Breast epithelium (tissue), 4 donors: ENCODE data around the gene AHDC1. TPM values are rescaled to one million over a fixed set of nuclear protein-coding genes. Genes with fewer than 3 reads are reported as not detected.

Experiments used
- DNase-seq, 2 donors: peaks; one replicate each; pipeline ENCODE4 v3.0.0-alpha.2; 2019; ENCODE audit warnings: low spot score in 2 of 2
- H3K27ac ChIP-seq, 2 donors: fragments of 200-600 bp; sonication (generic) in 1 of 2; one replicate each; pipeline ENCODE4 v1.5.1; 2016 to 2019; ENCODE audit warnings: mild to moderate bottlenecking in 1 of 2
- H3K27me3 ChIP-seq, 2 donors: fragments of 200-600 bp; sonication (generic) in 1 of 2; one replicate each; pipeline versions ENCODE4 v1.5.1 to v1.6.0; 2017 to 2019; ENCODE audit warnings: control low read depth in 1 of 2, mild to moderate bottlenecking in 1 of 2
- H3K36me3 ChIP-seq: fragments of 200-600 bp; one replicate; pipeline ENCODE4 v1.5.1; 2019
- H3K4me1 ChIP-seq, 2 donors: fragments of 200-600 bp; sonication (generic); one replicate each; pipeline ENCODE4 v1.5.1; 2016 to 2019; ENCODE audit warnings: control low read depth in 1 of 2
- H3K4me3 ChIP-seq, 3 donors: fragments of 200-600 bp; sonication (generic); 1 replicate in 2 of 3; 2 replicates in 1 of 3; pipeline ENCODE4 v1.5.1; 2016 to 2019; ENCODE audit warnings: mild to moderate bottlenecking in 3 of 3, moderate library complexity in 2 of 3
- H3K9me3 ChIP-seq, 2 donors: fragments of 200-600 bp; sonication (generic) in 1 of 2; one replicate each; pipeline ENCODE4 v1.5.1; 2016 to 2019; ENCODE audit warnings: control low read depth in 1 of 2
- POLR2A ChIP-seq: fragments of 450-650 bp; IDR thresholded peaks from one replicate; pipeline ENCODE4 v1.6.1; 2016; ENCODE audit warnings: antibody characterized with exemption, mild to moderate bottlenecking, moderate library complexity
- POLR2AphosphoS5 ChIP-seq, 3 donors: sonication (generic); formaldehyde crosslinking; IDR thresholded peaks; one replicate each; pipeline ENCODE4 v1.6.1; 2017; ENCODE audit warnings: antibody characterized with exemption in 3 of 3
- intact Hi-C: fragments of 100-400 bp; cut with DNase I; formaldehyde crosslinking; loops from one replicate; pipeline ENCODE4 v1.15.1; 2023; ENCODE audit warnings: low total_unique reads
- total RNA-seq, 3 donors: library from RNA; depleted of rRNA; stranded (reverse); fragments of >200 nt; gene quantifications; one replicate each; pipeline ENCODE4 v1.1.0, GENCODE V29; 2016
- TF ChIP-seq, protein P1 (sequence below), 3 donors: fragments of 450-650 bp; IDR thresholded peaks; one replicate each; pipeline ENCODE4 v1.5.1; 2016 to 2017; ENCODE audit warnings: antibody characterized with exemption in 3 of 3, mild to moderate bottlenecking in 3 of 3, moderate library complexity in 3 of 3

The AHDC1 gene
- total RNA-seq, 3 donors from 2014 or later = 10.7 to 17.1 (median 15.4) TPM

DNA sequence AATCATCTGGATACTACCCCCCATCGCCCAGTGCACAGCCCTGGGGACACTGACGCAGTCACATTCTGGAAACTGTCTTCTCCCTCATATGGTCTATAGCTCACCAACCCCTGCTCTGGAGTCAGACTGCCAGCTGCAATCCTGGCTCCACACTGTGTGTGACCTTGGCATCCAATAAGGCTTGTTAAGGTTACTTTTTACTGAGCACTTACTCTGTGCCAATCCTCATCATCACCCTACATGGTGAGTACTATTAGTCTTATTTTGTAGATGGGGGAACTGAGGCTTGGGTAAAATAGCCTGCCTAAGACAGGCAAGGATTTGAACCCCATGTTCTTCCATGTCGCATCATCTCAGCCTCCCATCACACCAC lies 34.9 kb downstream of the AHDC1 start:
- Histone ChIP-seq H3K27me3 (no peaks in the 10 kb centered on the region), H3K4me1 (peaks cover 47 to 92% of the 10 kb centered on the region in 2 donors), H3K27ac (peak overlapping the region; percentile 92 to 93), H3K9me3 (no peaks in the 10 kb centered on the region), H3K36me3 (no peaks in the 10 kb centered on the region), H3K4me3 (peak overlapping the region; percentile 26 to 61 (median 42))
- DNase-seq = no peak
- intact Hi-C loops = no loop called here
- TF ChIP-seq POLR2AphosphoS5 (IDR thresholded peaks at IDR 0.05) (no peak), POLR2A (no peak)
- TF ChIP-seq, protein P1, sequence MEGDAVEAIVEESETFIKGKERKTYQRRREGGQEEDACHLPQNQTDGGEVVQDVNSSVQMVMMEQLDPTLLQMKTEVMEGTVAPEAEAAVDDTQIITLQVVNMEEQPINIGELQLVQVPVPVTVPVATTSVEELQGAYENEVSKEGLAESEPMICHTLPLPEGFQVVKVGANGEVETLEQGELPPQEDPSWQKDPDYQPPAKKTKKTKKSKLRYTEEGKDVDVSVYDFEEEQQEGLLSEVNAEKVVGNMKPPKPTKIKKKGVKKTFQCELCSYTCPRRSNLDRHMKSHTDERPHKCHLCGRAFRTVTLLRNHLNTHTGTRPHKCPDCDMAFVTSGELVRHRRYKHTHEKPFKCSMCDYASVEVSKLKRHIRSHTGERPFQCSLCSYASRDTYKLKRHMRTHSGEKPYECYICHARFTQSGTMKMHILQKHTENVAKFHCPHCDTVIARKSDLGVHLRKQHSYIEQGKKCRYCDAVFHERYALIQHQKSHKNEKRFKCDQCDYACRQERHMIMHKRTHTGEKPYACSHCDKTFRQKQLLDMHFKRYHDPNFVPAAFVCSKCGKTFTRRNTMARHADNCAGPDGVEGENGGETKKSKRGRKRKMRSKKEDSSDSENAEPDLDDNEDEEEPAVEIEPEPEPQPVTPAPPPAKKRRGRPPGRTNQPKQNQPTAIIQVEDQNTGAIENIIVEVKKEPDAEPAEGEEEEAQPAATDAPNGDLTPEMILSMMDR (IDR thresholded peaks at IDR 0.05) = no peak

DNA sequence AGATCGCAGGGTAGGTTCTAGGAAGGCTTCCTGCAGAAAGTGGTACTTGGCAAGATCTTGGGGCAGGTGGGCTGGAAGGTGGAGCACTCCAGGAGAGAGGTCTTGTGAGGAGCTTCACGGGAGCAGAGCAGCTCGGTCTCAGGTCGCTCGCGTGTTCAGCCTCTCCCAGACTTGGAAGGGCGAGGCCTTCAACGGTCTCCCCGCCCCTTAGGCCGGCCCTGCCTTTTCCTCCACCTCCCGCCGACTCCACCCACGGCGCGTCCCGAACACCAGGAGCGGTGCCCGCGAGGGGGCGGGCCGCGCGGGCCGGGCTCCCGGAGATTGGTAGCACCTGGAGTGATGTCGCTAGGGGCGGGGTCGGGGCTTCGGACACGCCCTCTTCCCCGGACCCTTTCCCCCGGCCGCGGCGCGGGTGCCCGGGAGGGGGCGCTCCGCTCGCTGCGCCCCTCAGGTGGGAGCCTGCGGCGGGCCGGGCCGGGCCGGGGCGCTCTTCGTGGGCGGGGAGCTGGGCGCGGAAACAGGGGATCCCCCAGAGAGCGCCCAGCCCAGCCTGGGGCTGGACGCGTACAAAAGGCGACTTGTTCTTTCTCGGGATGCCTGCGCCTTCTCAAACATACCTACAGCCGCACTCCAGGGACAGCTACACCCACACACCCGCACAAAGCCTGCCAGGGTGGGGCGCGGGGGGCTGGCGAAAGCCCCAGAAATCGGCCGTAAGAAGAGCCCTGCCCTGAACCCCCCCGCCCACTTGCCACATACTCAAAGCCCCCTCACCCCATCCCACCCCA lies 35.5 kb downstream of the AHDC1 start:
- Histone ChIP-seq H3K36me3 (no peaks in the 10 kb centered on the region), H3K27me3 (no peaks in the 10 kb centered on the region), H3K27ac (peak overlapping the region; percentile 92 to 93), H3K9me3 (no peaks in the 10 kb centered on the region), H3K4me3 (peak overlapping the region; percentile 26 to 61 (median 42)), H3K4me1 (peaks cover 49 to 93% of the 10 kb centered on the region in 2 donors)
- intact Hi-C loops = no loop called here
- no peak for TF ChIP-seq POLR2A
- TF ChIP-seq, protein P1 (IDR thresholded peaks at IDR 0.05) = peak in 2 of 3 donors; percentile 47 to 66
- TF ChIP-seq POLR2AphosphoS5 (IDR thresholded peaks at IDR 0.05) = peak in 2 of 3 donors; percentile 6 to 35
- peak; percentile 98 for DNase-seq

DNA sequence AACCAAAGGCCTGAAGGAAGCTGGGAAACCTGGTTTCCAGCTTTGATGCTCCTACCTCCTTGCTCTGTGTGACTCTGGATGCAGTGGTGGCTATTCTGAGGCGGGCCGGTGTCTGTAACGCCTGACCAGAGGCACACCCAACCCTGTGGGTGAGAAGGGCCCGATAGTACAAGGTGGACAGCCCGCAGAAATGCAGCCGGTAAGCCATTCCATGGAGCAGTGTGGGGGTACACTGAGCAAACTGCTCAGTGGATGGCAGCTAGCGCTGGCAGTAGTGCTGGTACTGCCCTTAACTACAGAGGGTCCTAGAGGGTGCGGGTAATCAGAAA lies 36.0 kb downstream of the AHDC1 start:
- no peak for DNase-seq
- intact Hi-C loops = no loop called here

DNA sequence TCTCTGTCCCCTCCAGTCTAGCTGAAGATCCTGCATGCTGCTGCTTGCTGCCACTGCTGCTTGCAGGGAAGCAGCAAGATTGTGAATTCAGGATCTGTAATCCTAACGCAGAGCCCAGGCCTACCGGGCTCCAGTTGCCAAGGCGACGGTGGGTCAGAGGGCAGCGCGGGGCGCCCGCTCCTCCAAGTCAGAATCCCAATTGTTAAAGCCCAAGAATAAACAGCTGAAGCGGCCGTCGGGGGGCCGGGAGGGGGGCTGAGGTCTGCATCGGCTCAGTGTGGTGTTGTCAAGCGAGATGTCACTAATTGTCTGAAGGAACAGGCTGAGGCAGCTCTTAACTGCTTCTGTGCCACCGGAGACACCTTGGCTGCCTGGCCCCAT lies 36.8 kb downstream of the AHDC1 start:
- H3K4me1 ChIP-seq = peaks cover 45 to 92% of the 10 kb centered on the region in 2 donors
- H3K9me3 ChIP-seq = no peaks in the 10 kb centered on the region
- TF ChIP-seq, protein P1 (IDR thresholded peaks at IDR 0.05) = no peak
- TF ChIP-seq POLR2A (no peak), POLR2AphosphoS5 (IDR thresholded peaks at IDR 0.05) (no peak)
- no peak for DNase-seq
- no peaks in the 10 kb centered on the region for H3K36me3 ChIP-seq
- intact Hi-C loops = no loop called here
- H3K4me3 ChIP-seq = no peak overlapping the region
- peak overlapping the region; percentile 92 to 93 for H3K27ac ChIP-seq
- no peaks in the 10 kb centered on the region for H3K27me3 ChIP-seq

More for the DNA sequence above, 36.0 kb downstream of the AHDC1 start:
- Histone ChIP-seq H3K27me3 (no peaks in the 10 kb centered on the region), H3K27ac (peak overlapping the region; percentile 92 to 93), H3K36me3 (no peaks in the 10 kb centered on the region), H3K4me3 (peak overlapping the region in 2 of 3 donors; percentile 42 to 61), H3K4me1 (peaks cover 50 to 92% of the 10 kb centered on the region in 2 donors), H3K9me3 (no peaks in the 10 kb centered on the region)
- peak in 1 of 3 donors; percentile 7 for TF ChIP-seq POLR2AphosphoS5 (IDR thresholded peaks at IDR 0.05)
- TF ChIP-seq, protein P1 (IDR thresholded peaks at IDR 0.05) = no peak
- TF ChIP-seq POLR2A = no peak

DNA sequence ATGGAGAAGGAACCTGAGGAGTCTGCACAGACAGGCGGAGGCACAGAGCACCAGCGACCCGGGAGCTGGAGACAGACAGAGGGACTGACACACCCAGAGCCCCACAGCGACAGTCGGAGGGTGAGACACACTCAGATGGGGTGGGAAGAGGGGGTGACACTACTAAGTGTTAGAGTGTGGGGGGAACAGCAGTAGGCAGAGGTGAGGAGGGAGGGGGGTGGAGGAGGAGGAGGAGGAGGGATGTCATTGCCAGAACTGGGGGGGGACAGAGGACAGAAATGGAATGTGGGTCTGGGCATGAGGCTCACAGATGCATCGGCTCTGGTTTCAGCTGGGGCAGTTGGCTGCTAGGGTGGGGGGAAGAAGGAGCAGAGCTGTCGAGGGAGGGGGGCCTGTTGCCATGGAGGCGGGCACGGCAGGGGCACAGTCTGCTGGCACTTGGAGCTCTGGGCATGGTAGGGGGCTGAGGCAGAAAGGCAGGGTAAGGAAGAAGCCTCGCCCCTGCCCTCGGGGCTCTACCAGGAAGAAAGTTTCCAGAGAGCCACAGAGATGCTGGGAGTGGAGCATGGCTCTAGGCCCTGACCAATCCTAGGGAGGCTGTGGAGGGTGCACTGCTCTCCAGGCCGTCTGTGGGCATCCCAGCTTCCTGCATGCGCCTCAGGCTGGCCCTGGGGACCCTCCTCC lies 37.3 kb downstream of the AHDC1 start:
- Histone ChIP-seq H3K36me3 (no peaks in the 10 kb centered on the region), H3K27me3 (no peaks in the 10 kb centered on the region), H3K27ac (peak overlapping the region; percentile 92 to 93), H3K4me1 (peaks cover 41 to 92% of the 10 kb centered on the region in 2 donors), H3K9me3 (no peaks in the 10 kb centered on the region), H3K4me3 (no peak overlapping the region)
- no peak for DNase-seq
- TF ChIP-seq POLR2AphosphoS5 (IDR thresholded peaks at IDR 0.05) (no peak), POLR2A (no peak)
- TF ChIP-seq, protein P1 (IDR thresholded peaks at IDR 0.05) = no peak
- intact Hi-C loops = no loop called here
